ENCODE results near the gene TSEN2. TPM values are rescaled to one million over a fixed set of nuclear protein-coding genes. Genes with fewer than 3 reads are reported as not detected.

TSEN2 gene
- total RNA-seq, 1 experiment from 2014 or later = 35.5 TPM

- peak; percentile 35 for ATAC-seq
Measured at GRCh38 chr3:12454816-12455121, 29.5 kb upstream of the TSEN2 start.

More at GRCh38 chr3:12454816-12455121, 29.5 kb upstream of the TSEN2 start:
- Histone ChIP-seq H4K20me1 (ENCODE audit: insufficient read depth) (no peaks in the 10 kb centered on the region), H3K4me1 (ENCODE audit: control insufficient read depth in 1 of 2, insufficient read depth in 2 of 2, low read length in 2 of 2) (peaks cover 5 to 16% of the 10 kb centered on the region in 2 experiments; a peak in 2 of 4 replicates), H3K79me2 (ENCODE audit: insufficient read depth, low read length) (no peaks in the 10 kb centered on the region), H3K27me3 (ENCODE audit: insufficient read depth, low read length) (no peaks in the 10 kb centered on the region), H2AFZ (ENCODE audit: low read depth, low read length, poor library complexity, severe bottlenecking) (no peak overlapping the region), H3K9me2 (ENCODE audit: insufficient read depth) (no peaks in the 10 kb centered on the region), H3K27ac (ENCODE audit: low read depth, low read length) (no peak overlapping the region), H3K36me3 (ENCODE audit: control insufficient read depth in 1 of 2, insufficient read depth in 2 of 2, low read length in 2 of 2) (no peaks in the 10 kb centered on the region), H3K9me3 (ENCODE audit: control insufficient read depth in 1 of 2, insufficient read depth in 1 of 2, low read depth in 1 of 2, low read length in 2 of 2) (no peaks in the 10 kb centered on the region), H3K9ac (ENCODE audit: low read length) (no peak overlapping the region), H3K4me2 (ENCODE audit: low read length) (peak overlapping the region; percentile 39), H3K4me3 (replicated peaks in 1 of 2; ENCODE audit: low read depth in 1 of 2, low read length in 2 of 2) (no peak overlapping the region)
- no TSS peak for BruUV-seq (replicated peaks)
- ChIA-PET RAD21 (ENCODE audit: low non-redundant PET in 1 of 2, low total read pairs in 2 of 2, uncharacterized antibody in 2 of 2, unreplicated experiment in 2 of 2) (no interaction called here), POLR2A (no interaction called here), CTCF (interaction anchor here (0.6 kb wide), 1 partner anchor 25 kb away, joined by 3 read pairs; no protein-coding TSS in a partner anchor)
- TF ChIP-seq ZBTB33 (IDR thresholded peaks at IDR 0.05; ENCODE audit: extremely low read depth, insufficient replicate concordance, low read length) (no peak), SRF (IDR thresholded peaks at IDR 0.05; ENCODE audit: low read depth) (no peak), ATF3 (IDR thresholded peaks at IDR 0.05) (no peak), POLR2A (IDR thresholded peaks at IDR 0.05; ENCODE audit: borderline replicate concordance, extremely low read depth, insufficient read depth, insufficient read length) (no peak), CTCF (IDR thresholded peaks at IDR 0.05 in 2 of 3, conservative IDR thresholded peaks at IDR 0.05 in 1 of 3; ENCODE audit: borderline replicate concordance in 1 of 3, insufficient read depth in 1 of 3, low read depth in 2 of 3, low read length in 2 of 3) (no peak), MAX (IDR thresholded peaks at IDR 0.05) (no peak), JUND (IDR thresholded peaks at IDR 0.05) (no peak), ZFX (IDR thresholded peaks at IDR 0.05) (no peak), EZH2 (IDR thresholded peaks at IDR 0.05) (no peak), SIN3A (IDR thresholded peaks at IDR 0.05; ENCODE audit: low read depth) (no peak), CBX3 (IDR thresholded peaks at IDR 0.05; ENCODE audit: low read depth) (no peak)
- DNase-seq (ENCODE audit: low read depth, low spot score) = no peak
- intact Hi-C loops (cut with micrococcal nuclease) = no loop called here

All from HCT116 (cell line).